HG02642 (cell line): Measurements from ENCODE around the gene ARID1B.

ENCODE experiments used
- ATAC-seq: cut with Tn5 transposase; IDR thresholded peaks from one replicate; pipeline ENCODE4 v1.9.1; 2021; ENCODE audit warnings: mild to moderate bottlenecking; ENCODE audit not compliant: unreplicated experiment, poor library complexity

The ARID1B gene

DNA sequence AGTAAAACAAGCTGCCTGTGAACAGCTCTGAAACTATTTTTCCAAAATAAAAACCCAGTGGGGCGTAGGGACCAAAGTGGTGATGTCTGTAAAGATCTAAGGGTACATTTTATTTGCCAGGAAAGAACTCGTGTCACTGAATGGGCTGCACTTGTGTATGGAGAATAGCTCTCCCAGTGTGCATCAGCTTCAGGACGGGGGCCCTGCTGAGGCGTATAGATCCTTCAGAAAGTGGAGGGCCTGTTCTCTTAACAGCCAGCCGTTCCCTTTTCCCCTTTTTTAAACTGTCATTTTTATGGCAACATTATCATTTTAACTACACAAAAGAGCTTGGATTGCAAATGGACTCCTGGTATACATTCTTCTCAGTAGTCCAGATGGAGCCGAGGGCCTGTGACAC, 408.8 kb downstream of the ARID1B start:
- ATAC-seq = no peak

DNA sequence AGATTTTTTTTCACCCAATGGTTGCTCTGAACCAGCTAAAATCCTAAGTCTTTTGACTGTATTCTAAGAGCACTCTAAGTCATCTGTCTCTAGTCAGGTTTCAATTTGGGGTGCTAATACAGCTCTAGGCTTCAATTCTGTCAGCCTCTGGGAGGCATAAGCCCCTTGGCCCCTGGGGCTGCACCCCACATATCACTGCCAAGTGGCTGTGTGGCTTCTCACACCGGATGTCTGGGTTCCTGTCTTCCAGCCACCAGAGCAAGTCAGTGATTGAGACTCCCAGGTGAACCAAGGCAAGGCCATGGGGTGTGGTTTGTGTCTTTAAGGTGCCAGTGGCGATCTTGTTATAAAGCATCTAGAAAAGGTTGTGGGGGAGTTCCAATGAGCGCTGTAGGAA, 409.6 kb downstream of the ARID1B start:
- ATAC-seq = no peak

DNA sequence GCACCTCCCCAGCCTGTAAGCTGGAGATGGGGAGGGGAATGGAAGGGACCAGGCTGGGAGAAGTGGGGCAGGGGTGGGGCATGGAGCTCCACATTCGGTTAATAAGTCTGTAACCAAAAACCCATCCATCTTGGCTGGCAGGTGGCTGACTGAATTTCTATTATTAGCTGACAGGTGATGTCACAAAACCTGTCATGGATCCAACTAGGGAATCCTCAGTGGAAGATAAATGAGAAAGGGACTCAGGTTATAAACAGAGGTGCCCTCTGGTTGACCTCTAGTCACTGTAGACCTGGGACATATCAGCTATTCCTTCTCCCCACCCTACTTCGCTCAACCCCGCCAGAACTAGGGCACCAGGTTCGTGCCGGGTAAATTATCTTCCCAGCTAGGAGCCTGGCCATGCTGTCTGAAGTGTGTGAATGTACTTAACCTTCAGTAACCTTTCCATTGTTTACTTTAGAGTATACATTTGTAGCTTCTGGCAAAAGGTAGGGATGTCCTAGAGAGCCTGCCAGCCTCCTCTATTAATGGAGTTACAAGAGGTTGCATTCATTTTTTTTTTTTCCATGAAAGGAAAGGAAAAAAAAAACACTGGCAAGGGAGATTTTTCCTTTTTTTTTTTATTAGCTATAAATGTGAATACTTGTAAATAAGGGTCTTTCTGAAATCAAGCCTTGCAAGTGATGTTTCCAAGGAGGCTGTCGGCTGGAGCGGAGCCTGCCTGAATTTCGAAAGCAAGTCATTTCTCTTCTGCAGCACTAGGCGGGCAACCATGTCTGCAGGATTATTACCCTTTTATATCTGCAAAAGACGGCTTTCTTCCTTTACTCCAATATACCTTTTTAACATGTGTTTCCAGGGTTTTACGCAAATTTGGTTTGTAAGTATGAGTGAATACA, 410.3 kb downstream of the ARID1B start:
- no peak for ATAC-seq

DNA sequence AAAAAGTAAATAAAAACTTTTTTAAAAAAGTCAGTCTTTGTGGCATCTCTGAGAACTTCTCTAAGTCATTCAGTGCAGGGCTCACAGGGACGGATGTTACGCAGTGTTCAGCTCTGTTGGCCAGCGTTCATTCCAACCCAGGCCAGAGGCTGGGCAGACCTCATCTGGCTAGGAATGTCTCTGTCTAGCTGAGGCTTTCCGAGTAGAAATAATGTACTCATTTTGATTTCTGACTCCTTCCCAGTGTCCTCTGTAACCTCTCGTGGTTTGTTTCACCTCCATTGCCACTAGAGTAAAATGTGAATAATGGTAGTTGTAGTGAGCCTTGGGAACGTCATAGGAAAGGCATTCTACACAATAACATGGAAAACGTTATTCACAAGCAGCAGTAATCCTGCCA, 411.0 kb downstream of the ARID1B start:
- no peak for ATAC-seq

DNA sequence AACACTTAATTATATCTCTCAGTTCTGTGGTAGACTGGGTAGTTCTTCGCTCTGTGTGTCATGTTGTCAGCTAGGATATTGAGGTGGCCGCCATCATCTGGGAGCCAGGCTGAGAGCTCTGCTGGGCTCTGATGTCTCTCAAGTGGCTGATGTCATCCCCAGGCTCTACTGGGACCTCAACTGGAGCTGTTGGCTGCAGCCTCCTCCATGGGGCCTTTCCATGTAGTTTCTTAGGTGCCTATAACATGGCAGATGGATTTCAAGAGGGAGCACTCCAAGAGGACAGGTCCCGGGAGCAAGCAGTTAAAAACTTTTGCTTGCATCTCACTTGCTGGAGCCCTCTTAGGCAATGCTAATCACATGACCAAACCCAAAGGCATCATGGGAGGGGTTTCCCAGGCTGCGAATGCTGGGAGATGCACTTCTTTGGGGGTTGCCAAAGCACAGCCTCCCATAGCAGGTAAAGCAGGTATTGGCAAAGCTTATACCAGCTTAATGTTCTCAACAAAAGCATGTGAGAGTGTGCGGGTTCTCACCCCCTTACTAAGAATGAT, 416.3 kb downstream of the ARID1B start:
- ATAC-seq = no peak

DNA sequence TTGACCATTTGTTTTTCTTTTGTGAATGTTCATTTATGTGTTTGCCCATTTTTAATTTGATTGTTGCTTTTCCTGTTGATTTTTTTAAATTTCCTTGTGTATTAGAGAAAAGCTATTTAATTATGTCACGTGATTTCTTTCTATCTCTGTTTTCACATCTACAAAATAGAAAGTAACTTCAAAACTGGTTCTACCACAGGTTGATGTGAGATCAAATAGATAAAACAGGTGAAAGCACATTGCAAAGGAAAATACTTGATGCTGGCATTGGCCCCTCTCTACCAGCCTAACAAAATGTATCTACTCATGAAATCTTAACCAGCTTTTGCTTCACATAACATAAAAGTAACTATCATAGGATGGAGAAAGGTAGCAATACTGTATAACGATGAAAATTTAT, 416.9 kb downstream of the ARID1B start:
- ATAC-seq = no peak

DNA sequence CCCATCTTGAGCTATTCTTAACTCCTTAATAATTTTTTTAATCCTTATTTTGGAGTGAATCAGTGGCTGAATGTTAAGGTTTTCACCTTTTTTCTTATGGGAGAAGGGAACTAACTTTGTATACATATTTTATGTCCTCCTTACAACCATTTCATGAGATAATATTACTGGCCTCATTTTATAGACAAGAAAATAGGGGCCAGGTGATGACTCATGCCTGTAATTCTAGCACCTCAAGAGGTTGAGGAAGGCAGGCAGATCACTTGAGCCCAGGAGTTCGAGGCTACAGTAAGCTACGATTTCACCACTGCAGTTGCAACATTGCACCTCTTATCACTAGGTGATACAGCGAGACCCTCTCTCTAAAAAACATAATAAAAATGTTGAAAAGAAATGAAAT, 417.5 kb downstream of the ARID1B start:
- ATAC-seq = no peak

DNA sequence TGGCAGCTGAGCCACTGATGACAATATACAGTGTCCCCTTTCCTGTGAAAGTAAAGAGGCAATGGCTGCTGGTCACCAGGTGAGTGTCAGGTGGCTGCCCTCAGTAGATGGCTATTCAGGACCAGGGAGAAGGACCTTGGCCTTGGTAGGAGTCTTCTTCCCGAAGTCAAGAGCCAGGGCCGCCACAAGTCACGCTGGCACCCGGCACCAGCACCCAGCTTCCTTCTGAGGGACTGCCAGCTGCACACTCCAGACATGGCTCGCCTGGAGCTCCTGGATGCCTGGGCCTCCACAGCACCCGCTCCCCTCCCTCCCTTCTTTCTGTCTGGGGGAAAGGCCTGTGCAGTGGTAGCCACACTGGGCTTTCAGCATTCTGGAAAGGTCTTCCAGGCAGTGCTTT, 419.2 kb downstream of the ARID1B start:
- ATAC-seq = no peak

DNA sequence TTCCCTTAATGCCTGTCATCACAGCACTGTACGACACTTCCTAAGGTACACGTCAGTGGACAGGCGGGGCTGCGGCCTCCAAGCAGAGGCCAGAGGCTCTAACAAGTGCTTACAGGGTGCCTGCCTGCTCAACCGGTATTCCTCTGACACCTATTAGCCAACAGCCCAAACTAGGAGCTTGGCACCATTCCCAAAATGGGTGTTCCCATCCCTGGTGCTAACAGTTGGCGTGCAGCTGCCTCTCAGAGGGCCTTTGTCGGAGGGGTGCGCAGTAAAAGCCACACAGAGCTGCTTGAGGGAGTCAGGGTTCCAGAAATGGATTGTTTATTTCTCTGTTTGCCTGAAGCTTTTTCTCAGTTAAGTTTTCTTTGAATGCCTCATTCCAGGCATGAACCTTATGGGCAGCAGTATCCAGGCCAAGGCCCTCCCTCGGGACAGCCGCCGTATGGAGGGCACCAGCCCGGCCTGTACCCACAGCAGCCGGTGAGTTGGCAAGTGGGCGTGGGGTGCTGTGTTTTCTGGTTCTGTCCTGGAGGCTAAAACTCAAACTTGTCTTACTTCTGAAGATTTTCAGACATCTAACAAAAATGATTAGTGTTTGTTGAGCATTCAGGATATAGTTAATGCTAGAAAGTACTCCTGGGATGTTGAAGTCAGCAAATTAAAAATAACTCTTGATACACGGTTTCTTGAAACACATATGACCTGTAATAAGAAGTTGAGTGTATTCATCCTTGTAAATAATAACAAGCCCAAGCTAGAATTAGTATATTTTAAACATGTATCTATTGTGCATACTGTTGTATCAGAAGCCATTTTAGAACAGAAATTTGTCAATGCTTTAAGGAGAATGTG, 421.5 kb downstream of the ARID1B start:
- ATAC-seq = no peak

DNA sequence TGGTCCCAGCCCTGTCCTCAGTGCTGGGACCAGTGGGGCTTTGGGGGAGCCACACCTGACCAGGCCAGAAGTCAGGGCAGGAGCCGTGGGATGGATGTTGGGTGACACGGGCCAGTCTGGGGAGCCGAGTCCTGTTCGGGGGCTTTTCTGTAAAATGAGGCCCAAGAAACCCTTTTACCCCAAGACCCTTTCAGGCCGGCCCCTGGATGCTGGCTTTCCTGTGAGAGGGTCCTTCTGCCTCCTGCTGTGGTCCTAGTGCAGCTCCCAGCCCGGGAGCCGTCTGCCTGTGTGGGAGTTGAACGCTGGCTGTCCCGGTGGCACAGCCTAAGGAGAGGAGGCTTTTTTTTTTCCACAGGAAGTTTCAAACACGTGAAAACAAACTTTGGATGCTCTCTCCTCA, 422.9 kb downstream of the ARID1B start:
- ATAC-seq = no peak

DNA sequence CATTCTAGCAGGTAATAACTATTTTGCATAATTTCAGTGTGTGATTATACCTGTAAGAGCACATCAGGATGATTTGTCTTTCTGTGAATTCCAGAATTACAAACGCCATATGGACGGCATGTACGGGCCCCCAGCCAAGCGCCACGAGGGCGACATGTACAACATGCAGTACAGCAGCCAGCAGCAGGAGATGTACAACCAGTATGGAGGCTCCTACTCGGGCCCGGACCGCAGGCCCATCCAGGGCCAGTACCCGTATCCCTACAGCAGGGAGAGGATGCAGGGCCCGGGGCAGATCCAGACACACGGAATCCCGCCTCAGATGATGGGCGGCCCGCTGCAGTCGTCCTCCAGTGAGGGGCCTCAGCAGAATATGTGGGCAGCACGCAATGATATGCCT, 423.4 kb downstream of the ARID1B start:
- ATAC-seq = no peak

DNA sequence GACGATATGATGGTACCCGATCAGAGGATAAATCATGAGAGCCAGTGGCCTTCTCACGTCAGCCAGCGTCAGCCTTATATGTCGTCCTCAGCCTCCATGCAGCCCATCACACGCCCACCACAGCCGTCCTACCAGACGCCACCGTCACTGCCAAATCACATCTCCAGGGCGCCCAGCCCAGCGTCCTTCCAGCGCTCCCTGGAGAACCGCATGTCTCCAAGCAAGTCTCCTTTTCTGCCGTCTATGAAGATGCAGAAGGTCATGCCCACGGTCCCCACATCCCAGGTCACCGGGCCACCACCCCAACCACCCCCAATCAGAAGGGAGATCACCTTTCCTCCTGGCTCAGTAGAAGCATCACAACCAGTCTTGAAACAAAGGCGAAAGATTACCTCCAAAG, 423.9 kb downstream of the ARID1B start:
- ATAC-seq = no peak

DNA sequence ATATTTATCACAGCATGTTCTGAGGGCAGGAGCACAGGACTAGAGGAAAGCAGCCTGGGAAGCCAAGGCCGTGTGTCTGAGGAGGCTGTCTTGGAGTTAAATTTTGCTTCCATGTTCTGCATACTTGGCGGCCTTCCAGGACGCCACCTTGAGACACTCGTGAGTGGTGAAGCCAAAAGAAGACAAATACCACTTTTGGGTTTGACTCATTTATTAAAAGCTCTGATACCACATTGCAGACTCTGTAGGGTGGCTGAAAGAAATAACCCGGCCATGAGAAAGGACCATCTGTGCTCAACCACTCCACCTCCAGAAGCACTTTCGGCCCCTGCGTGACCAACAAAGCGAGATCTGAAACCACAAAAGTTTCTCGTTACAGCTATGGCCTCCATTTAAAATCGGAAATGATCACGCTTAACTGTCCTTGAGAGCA, 426.1 kb downstream of the ARID1B start:
- ATAC-seq = peak; percentile 94

DNA sequence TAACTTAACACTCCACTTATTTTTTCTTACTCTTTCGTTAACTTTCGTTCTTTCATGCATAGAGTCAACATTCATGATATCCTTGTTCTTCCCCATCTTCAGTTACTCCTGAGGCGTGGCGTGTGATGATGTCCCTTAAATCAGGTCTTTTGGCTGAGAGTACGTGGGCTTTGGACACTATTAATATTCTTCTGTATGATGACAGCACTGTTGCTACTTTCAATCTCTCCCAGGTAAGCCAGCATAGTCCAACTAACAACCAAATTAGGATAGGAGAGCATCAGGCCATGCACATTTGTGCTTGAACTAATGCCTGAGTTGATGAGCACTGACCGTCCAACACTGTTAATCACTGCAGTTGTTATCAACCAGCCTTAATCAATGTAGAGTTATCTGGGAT, 426.6 kb downstream of the ARID1B start:
- ATAC-seq = peak; percentile 30

DNA sequence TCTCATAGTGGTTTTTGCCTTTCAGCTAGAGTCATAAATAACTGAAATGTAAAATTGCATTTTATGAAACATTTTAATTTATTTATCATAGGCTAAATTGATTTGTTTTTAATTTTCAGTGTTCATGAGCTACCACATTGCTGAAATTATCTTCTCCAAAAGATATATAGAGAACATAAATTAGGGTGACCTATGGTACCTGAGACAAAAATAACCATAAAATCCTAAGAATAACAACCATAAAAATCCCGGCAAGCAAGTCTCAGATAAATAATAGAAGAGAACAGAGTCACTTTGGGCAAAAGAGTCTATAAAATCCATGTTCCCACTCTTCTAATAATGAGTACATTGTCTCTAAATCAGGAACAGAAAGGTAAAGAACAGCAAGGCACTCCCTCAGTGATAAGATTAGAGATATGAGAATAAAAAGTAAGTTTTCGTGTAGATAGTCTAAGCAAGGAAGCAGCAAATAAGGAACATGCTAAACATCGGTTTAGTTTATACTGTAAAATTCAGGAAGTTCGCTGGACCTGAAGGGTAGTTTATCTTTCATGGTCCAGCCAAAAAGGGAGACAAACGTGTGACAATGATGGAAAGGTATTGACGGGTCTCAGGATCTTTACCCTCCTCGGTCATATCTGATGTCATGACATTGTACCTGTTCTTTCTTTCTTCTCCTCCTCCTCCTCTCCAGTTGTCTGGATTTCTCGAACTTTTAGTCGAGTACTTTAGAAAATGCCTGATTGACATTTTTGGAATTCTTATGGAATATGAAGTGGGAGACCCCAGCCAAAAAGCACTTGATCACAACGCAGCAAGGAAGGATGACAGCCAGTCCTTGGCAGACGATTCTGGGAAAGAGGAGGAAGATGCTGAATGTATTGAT, 428.5 kb downstream of the ARID1B start:
- ATAC-seq = no peak

DNA sequence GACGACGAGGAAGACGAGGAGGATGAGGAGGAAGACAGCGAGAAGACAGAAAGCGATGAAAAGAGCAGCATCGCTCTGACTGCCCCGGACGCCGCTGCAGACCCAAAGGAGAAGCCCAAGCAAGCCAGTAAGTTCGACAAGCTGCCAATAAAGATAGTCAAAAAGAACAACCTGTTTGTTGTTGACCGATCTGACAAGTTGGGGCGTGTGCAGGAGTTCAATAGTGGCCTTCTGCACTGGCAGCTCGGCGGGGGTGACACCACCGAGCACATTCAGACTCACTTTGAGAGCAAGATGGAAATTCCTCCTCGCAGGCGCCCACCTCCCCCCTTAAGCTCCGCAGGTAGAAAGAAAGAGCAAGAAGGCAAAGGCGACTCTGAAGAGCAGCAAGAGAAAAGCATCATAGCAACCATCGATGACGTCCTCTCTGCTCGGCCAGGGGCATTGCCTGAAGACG, 429.2 kb downstream of the ARID1B start:
- ATAC-seq = no peak

DNA sequence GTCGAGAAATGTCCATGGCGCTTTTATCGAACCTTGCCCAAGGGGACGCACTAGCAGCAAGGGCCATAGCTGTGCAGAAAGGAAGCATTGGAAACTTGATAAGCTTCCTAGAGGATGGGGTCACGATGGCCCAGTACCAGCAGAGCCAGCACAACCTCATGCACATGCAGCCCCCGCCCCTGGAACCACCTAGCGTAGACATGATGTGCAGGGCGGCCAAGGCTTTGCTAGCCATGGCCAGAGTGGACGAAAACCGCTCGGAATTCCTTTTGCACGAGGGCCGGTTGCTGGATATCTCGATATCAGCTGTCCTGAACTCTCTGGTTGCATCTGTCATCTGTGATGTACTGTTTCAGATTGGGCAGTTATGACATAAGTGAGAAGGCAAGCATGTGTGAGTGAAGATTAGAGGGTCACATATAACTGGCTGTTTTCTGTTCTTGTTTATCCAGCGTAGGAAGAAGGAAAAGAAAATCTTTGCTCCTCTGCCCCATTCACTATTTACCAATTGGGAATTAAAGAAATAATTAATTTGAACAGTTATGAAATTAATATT, 430.4 kb downstream of the ARID1B start:
- ATAC-seq = no peak

DNA sequence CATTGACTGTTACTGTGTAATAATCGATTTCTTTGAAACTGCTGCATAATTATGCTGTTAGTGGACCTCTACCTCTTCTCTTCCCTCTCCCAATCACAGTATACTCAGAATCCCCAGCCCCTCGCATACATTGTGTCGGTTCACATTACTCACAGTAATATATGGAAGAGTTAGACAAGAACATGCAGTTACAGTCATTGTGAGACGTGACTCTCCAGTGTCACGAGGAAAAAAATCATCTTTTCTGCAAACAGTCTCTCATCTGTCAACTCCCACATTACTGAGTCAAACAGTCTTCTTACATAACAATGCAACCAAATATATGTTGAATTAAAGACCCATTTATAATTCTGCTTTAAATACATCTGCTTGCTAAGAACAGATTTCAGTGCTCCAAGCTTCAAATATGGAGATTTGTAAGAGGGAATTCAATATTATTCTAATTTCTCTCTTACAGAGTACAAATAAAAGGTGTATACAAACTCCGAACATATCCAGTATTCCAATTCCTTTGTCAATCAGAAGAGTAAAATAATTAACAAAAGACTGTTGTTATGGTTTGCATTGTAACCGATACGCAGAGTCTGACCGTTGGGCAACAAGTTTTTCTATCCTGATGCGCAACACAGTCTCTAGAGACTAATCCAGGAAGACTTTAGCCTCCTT, 432.8 kb downstream of the ARID1B start:
- no peak for ATAC-seq

DNA sequence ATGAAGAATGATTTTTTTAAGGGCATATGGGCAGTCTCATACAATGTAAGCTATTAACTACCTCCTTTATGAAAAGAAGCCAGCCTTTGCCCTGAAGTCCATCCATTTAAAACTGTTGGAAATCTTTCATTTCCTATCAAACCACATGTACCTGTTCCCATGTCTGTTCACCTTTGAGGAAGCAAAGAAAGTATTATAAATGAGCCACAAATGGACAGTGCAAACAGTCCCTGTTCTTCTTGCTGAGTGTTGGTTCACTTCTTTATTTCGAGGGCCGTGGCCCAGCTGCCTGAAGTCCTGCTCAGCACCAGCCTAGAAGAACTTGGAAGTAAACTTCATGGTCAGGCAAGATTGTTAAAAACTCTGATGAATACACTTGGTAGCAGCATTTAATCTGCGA, 433.8 kb downstream of the ARID1B start:
- ATAC-seq = no peak
